ENCODE data around the gene NBAS.

Gene NBAS

GRCh38 chr2:15400240-15400826 is 160.8 kb downstream of the NBAS start:
- DNase-seq, result no peak

DNA sequence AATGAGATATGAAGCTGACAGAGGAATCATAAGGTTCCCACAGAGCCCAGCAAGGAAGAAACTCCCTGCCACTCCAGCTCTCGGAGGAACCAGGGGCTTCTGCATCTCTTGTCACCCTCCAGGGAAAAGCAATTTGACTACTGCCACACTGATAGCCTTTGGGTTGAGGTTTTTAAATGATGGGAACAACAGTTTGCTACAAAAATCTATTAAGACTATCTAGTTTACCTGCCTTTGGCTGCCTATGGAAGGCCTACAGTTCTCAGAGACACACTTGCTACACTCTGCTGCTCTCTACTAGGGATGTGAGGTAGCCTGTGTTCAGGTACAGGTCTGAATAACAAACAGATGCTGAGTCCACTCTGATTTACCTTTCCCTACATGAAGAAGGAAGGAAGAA is 161.9 kb downstream of the NBAS start:
- no peak for DNase-seq

- DNase-seq, result no peak
These were observed 169.4 kb downstream of the NBAS start for GRCh38 chr2:15391751-15392150.

GRCh38 chr2:15389895-15390294 is 171.2 kb downstream of the NBAS start:
- no peak for DNase-seq

DNA sequence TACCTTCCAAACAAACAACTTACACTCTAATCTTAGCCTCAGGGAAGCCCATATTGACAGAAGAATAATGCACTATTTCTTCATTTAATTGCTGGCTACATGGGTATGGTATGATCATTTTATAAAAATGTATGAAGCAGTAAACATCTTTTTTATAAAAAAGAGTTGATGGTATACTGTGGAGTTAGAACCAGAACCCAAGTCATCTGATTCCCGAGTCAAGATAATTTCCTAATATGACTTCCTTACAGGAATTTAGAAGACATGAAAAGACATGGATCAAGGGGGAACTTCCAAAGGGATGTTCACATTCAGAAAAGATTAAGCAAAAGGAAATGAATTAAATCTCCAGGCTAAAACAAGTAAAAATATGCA is 171.8 kb downstream of the NBAS start:
- DNase-seq, result no peak

DNA sequence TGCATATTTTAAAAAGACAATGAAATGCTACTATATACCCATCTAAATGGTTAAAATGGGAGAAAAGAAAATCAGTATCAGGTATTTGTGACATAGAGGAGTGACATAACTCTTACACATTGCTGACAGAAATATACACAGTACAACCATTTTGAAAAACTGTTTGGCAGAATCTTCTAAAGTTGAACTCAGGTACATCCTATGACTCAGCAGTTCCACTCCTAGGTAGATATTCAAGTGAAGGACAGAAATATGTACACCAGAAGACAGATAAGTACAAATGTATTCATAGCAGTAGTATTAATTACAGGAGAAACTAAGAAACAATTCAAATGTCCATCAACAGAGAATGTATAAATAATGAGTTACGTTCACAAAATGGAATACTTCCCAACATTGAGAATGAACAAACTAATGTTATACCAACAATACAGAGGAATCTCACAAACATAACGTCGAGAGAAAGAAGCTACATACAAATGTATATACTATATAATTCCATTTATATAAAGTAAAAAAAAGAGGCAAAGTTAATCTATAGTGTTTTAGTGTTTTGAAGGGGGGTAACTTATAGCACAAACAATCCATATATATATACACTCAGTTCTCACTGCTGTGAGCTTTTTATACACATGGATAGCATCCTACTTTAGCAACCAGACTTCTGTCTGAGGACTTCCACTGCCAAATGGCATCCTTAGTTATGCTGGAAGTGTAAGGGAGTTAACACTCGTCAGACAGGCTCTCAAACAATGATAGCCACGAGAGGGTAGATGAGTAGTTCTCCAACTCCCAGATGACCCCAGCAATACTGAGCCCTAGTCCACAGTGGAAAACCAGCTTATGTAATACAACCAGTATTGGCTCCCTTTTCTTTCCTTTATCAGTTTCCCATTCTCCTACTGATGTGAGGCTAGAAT is 172.5 kb downstream of the NBAS start:
- no peak for DNase-seq

DNA sequence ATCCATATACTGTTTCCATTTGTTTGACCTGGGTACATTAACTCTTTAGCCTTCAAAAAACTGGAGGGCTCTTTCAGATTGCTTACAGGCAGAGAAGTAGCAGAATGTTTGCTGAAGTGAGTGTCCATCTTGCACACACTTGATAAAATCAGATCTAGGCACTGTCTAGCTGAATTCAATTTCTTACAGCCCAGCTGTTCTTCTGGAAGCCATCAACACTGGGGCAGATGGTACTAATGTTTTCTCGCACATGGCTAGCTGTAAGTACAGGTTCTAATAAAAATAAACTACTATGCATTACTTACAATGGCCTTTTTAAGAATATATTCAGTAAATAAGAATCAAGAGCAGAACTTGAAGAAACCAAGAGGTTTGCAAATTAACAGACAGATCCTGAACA is 175.9 kb downstream of the NBAS start:
- DNase-seq, result no peak

DNA sequence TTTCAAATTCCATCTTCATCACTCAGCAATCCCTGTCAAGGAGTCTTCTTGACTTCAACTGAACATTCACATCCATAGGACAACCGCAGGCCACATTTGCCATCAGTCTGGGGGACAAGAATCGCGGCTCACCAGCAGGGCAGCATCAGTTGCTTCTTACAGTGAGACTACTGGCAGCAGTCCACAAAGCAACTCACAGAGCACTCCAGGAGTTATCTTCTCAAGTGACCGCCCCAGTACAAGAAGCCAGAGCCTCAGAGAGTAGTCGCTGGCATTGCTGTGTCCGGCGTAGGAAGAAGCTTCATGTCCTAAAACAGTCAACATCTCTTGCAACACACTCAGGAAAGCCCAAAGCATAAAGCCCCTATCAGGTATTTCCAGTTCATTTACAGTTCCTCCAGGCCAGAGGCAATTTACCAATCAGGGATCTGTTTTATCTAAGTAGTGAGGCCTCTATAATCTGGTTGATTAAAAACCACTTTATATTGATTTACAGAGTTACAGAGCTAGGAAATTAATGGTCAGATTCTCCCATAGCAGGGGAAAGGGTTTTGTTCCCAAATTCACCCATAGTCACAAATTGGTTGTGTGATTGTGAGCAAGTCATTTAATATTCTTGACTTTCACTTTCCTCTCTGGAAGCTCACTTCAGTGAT is 177.3 kb downstream of the NBAS start:
- DNase-seq, result no peak

- DNase-seq, result no peak
These were observed 182.8 kb downstream of the NBAS start for GRCh38 chr2:15378148-15378908.

DNA sequence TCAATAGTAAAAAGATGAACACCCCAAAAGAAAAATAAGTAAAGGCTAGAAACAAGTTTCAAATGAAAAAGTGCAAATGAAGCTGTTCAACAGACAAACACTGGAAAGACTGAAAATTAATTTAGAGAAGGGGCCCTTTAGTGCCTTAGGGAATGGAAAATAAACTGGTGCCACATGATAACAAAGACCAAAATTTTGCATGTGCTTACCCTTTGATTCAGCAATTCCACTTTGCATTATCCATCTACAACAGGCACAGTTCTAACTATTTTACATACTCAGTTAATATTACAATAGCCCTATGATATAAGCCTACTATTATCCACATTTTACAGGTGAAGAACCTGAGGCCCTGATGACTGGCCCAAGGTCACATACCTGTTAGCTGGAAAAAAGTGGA is 183.9 kb downstream of the NBAS start:
- DNase-seq, result no peak

GRCh38 chr2:15372019-15372418 is 189.1 kb downstream of the NBAS start:
- no peak for DNase-seq

- DNase-seq, result no peak
These were observed 192.0 kb downstream of the NBAS start for GRCh38 chr2:15369129-15369528.

DNA sequence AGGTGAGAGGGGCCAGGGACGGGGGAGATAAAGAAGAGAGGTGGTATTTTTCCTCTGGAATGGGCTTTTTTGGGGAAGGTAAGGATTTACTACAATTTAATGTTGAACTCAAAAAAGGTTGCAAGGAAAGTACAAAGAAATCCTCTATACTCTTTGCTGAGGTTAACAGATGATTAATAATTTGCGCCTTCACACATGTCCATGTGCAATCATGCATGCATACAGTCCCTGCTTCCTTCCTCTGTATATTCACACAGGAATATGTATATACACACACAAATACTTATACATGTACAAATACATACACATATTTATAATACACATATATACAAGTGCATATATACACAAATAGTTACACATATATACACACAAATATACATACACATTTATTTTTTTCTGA is 193.4 kb downstream of the NBAS start:
- DNase-seq, result no peak

- DNase-seq, result no peak
These were observed 193.9 kb downstream of the NBAS start for GRCh38 chr2:15367205-15367604.

GRCh38 chr2:15365411-15365810 is 195.7 kb downstream of the NBAS start:
- no peak for DNase-seq

DNA sequence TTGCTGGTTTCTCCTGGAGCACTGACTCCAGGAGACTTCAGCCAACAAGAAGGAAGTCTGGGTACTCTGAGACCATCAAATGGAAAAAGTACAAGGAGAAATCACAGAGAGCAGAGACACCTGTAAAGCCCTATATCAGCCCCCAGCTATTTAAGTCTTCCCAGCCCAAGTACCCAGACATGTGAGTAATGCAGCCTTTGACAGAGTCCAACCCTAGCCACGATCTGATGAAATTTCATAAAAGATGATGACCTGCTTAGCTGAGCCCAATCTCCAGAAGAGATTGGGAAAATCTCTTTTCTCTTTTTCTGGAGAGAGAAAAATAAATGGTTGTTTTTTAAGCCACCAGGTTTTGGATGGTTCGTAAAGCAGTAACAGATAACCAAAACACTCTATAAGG is 196.6 kb downstream of the NBAS start:
- no peak for DNase-seq

DNA sequence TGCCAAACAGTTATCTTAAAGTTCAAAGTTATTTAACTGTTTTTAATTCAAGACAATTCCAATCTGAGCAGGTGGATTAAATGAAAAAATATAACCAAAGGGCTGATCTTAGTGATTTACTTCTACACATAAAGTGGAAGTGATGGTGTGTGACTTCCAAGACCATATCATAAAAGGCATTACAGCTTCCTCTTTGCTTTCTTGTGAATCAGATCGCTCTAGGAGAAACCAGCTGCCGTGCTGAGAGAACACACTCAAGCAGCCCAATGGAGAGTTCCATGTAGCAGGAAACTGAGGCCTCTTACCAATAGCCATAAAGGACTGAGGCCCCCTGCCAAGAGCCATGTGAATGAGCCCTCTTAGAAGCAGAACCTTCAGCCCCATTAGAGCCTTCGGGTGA is 197.4 kb downstream of the NBAS start:
- no peak for DNase-seq

DNA sequence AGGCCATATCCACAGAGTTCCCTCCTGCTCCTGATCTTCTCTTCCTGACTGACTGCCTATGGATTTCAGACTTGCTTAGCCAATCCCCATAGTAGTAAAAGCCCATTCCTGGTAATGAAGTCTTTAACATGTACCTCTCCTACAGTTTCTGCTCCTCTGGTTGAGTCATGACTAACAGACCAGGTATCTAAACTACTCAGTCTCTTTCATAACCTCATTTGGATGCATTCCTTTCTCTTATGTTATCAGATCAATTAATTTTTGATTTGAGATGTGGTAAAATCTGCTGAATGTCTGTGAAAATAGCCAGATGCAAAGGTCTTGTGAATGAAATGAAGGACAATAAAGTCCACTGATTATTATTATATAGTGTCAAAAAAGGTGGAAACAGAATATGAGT is 198.0 kb downstream of the NBAS start:
- DNase-seq, result no peak

- DNase-seq, result no peak
These were observed 201.2 kb downstream of the NBAS start for GRCh38 chr2:15359716-15360531.

DNA sequence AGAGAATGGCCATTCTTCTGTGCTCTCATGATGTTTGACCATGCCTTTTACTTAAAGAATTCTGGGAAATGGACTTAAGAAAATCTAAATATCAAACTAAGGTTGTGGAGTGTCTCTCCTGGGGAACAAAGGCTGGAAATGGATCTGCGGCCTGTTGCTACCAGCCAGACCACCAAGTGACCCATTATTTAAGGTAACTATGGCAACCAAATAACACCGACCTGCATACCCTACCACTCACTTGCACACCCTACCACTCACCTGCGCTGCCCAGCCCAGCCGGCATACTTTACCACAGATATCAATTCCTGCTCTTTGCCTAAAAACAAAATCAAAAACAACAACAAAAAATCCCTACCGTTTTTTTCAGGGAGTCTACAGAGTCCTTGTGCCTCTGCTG is 203.2 kb downstream of the NBAS start:
- DNase-seq, result no peak

DNA sequence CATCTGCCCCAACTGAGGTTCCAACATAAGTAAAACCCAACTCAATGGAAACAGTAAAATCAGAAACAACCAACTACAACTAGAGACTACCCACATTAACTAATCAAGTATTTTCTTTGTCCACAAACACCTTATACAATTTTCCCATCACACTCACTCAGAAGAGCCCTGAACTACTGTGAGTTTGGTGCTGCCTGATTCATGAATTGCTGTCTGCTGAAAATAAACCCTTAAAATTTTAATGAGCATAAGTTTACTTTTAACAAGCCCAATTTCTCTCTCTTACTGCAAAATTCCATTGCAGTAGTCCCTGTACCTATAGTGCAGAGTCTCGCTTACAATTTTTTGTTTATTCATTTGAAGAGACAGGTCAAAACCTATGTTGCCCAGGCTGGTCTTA is 203.9 kb downstream of the NBAS start:
- DNase-seq, result no peak

DNA sequence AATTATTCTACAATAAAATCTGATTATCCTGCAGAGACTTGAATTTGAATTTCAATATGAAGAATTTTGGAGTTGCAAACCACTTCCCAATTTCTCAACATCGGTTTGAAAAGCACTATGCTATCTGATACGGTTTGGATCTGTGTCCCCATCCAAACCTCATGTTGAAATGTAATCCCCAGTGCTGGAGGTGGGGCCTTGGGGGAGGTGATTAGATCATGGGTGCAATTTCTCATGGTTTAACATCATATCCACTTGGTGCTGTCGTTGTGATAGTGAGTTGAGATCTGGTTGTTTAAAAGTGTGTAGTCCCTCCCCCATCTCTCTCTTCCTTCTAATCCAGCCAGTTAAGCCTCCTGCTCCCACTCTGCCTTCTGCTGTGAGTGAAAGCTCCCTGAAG is 205.7 kb downstream of the NBAS start:
- no peak for DNase-seq
